ENCODE results near the gene RAP1GAP.

RAP1GAP gene

DNA sequence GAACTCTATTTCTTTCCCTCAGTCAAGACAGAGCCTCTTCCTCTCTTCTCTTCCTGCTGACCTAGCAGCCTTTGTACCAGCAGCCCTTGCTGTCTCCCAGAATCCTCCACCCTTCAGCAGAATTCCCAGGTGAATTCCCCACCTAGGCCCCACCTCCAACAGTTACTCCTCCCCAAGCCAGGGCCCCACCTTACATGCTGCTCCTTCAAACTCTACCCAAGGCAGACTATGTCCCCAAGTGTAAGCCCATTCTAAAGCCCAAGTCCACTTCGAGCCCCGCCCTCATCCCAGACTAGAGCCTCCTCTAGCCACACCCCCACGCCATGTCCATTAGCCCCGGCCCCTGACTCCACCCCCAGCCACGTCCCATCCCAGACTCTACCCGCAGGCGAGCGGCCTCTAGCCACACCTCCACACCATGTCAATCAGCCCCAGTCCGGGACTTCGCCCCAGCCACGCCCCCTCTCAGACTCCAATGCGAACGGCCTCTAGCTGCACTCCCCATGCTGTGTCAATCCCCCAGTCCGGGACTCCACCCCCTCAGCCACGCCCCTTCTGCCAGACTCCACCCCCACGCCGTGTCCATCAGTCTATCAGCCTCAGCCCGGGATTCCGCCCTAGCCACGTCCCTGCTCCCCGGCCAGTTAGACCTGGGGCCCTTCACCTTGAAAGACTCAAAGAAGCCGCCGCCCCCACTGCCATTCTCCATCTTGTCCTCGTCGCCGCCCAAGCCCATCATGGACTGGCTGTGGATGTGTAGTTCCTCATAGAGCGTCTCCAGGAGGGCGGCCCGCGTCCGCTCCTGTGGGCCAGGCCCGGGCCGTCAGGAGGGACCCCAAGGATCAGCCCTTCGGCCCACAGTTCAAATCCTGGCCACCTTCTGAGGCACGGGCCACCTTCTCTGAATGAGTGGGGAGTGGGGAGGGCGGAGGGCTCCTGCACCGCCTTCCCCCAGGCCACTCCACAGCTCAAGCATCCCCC lies 61.3 kb downstream of the RAP1GAP start:
- DNase-seq, result peak; percentile 81 to 92

DNA sequence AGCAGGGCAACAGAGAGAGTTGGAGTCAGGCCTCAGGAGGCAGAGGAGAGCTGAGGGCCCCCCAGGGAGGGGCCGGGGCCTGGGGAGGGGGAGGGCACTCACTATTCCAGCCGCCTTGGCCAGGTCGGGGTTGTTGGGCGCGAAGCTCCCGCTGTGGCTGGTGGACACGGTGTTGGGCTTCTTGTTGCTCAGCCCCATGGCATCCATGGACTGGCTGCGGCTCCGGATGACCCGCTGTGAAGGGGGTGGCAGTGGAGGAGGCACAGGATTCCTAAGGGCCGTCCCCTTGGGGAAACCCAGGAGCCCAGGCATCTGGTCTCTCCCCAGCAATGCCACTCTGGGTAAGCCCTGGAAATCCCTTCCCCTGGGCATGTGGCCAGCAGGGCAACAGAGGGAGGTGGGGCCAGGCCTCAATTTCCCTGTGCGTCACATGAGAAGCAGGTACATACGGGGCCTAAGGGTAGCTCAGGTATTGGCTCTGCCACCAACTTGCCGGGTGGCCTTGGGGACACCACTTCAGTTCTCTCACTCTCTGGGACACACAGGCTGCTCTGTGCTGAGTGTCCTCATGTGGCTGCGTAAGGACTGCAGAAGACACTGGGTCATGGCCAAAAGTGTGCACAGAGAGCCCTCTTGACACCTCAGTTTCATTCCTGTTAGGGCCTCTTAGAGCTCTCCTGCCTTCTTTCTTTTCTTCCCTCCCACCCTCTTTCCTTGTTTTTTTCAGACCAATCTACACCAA lies 63.0 kb downstream of the RAP1GAP start:
- DNase-seq, result no peak

DNA sequence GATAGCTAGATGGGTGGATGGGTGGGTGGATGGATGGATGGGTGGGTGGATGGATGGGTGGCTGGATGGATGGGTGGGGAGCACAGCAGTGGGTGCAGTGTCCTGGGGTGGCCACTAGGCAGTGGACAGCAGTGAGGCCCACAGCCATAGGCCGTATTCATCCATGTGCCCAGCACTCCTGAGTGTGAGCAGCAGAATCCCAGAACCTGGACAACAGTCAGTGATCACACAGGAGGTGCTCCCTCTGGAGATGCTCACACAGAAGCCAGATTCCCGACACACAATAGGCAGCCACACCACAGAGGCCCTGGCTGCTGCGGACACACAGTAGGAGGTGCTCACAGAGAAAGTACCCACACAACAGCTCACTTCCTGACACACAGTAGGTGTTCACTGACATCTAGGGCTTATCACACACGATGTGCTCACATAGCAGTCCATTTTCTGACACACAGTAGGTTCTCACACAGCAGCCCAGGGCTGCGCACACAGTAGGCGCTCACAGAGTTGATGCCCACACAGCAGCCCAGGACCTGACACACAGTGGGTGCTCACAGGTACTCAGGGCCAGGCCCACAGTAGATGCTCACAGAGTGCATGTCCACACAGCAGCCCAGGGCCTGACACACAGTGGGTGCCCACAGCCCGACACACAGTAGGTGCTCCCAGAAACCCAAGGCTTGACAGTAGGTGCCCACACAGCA lies 64.0 kb downstream of the RAP1GAP start:
- DNase-seq, result no peak

DNA sequence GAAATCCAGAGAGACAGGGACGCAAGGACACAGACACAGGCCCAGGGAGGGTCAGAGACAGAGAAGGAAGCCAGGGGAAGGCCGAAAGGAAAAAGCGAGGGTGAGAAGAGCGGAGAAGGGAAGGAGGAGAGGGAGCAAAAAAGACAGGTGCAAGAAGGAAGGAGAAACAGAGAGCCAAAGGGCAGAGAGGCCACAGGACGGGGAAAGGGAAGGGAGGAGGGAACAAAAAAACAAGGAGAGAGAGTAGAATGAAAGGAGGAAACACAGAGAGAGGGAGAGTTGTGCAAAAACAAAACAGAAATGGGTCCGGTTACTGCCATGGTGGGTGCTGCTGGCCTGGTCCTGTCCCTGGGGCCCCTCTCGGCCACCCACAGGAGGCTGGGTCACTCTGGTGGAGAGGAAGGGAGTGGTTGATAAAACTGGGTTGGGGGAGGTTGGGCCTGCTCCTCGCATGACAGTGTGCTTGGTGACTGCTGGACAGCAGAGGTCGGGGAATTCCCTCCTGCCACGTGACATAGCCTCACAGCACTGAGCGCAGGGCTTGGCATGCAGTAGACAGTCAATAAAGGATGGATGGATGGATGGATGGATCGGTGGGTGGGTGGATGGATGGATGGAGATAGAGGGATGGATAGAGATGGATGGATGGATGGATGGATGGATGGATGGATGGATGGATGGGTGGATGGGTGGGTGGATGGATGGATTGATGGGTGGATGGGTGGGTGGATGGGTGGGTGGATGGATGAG lies 64.8 kb downstream of the RAP1GAP start:
- no peak for DNase-seq

DNA sequence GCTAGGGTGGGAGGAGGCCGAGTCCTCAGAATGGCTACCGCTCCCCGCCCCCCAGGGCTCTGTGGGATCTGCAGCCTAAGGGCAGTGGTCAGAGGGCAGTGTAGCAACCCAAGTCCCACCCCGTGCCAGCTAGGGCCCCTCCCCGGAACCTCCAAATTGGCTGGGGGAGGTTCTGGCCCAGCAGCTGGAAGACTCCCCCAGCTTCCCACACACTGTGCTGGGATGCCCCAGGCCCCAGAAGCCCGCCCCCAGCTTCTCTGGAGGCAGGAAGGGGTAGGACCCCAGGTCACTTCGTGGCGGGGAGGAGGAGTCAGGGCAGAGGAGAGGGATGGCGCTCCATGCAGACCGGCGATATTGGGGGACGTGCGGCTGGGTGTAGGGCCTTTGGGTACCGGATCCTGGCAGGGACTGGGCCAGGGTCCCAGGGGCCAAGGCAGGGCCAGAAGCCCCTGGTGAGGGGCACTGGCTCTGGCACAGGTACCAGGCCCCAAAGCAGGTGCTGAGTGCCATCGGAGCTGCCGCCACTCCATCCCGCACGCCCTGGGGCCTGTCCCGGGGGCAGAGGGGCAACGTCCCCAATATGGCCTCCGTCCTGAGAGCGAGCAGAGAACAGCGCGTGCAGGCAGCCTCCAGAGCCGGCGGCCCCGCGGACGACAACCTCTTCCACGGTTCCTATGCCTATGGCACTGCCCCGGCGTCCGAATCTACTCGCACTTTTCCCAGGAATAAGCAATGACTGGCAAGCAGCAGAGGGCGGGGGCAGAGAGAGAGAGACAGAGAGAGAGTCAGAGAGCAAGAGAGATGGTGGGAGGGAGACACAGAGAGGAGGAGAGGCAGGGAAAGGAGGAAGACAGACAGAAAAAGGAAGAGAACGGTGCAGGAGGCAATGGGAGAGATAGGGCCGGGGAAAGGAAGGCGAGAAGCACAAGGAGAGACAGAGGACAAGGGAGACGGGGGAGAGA lies 65.7 kb downstream of the RAP1GAP start:
- DNase-seq, result no peak

DNA sequence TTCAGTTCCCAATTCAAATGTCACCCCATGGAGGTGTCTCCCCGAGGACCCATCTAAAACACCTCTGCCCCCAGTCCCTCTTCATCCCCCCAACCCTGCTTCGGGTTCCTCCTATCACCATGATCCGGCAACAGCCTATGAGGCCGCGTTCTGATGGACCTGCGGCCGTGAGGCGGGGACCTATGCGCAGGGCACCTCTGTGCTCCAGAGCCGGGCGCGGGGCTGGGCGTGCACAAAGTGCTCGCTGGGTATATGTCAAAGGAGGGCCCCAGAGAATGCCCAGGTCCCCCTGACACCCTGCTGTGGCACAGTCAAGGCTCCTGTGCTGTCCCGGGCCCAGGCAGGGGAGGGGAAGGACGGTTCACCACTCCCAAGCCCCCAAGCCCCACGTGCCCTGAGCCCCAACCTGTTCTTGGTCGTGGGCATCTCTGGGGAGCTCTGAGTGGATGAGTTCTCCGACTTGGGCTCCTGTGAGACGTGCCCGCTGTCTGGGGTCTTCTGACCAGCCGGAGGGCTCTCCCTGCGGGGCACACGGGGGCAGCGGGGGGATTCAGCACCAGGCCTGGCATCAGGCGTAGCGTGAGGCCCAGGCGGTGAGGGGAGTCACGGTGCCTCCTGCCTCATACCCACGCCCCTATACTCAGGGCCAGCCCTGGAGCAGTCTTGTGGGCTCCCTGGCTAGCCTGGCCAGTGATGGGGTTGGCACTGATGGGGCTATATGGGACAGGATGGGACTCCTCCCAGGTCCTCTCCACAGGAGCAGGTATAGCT lies 67.7 kb downstream of the RAP1GAP start:
- no peak for DNase-seq

DNA sequence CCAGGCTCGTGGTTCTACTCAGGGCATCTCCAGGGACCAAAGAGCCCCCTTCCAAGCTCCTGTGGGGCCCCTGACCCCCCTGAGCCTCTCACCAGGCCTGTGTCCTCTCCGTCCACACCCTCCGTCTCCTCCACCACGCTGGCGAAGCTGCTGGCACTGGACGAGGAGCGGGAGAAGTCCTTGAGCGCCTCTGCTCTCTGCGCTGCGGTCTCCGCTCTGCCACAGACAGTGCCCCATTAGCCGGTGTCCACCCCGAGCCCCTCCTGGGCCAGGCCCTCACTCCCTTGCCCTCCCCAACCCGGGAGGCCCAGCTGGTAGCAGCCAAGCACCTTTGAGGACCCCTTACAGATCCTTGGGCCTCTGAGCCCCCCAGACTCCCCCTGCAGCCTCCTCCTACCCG lies 69.8 kb downstream of the RAP1GAP start:
- DNase-seq, result no peak

DNA sequence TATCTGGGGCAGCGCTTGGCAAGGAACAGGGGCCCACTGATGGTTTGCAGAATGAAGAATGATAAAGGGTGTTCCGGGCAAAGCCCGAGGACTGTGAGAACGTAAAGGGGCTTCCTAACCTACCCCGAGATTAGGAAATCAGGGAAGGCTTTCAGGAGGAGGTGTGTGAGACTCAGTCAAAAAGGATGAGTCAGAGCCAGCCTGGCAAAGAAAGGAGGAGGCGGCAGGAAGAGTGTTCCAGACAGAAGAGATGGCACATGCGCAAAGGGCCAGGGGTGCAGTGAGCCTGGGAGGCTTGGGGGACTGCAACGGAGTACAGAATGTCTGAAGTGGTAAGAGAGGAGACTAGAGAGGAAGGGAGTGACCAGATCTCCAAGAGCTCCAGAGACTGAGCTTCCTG lies 70.3 kb downstream of the RAP1GAP start:
- no peak for DNase-seq

DNA sequence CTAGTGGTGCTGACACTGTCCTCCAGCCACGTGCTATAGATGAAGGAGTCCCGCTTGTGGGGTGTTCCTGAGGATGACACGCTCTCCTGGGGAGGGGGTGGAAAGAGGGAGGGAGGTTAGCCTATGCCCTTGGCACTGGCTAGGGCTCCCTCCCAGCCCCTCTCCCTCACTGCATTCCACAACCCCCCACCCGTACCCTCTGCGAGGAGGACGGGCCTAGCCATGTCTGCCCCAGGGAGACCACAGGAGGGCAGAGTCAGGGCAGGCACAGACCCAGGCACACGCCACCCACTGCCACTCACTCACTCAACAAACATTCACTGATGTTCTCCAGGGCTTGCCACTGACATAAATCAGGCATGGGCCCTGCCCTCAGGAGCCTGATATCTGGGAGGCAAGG lies 70.7 kb downstream of the RAP1GAP start:
- no peak for DNase-seq

DNA sequence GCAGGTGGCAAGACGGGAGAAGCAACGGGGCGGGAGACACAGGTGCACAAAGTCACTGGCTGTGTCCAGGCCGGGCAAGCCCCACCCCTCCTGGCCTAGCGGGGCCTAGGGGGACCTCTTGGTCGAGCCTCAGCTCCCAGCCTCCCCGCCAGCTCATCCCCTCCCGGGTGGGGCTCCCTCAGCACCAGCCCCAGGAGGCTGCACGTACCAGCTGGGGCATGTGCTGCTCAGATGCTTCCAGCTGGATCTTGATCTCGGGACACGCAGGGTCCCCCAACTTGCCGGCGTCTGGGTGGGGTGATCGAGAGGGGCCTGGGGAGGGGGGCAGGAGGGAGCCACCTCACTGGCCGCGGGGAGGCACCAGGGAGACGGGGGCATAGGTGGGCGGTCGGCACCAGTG lies 71.4 kb downstream of the RAP1GAP start:
- DNase-seq, result no peak

DNA sequence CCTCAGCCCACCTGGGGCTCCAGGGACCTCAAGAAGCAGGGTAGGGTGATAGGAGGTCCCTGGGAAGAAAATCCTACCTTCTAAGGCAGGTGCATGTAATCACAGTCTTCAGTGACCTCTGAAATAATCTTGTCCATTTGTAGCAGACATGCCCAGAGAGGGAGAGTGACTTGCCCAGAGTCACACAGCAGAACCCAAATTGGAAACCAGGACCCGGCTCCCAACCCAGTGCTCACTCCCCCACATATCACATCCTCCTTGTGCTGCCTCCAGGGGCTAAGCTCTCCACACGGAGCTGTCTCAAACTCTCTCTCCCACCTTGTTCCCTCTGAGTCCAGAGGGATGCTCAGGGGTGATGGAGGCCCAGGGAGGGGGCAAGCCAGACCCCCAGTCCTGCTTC lies 72.5 kb downstream of the RAP1GAP start:
- DNase-seq, result no peak

DNA sequence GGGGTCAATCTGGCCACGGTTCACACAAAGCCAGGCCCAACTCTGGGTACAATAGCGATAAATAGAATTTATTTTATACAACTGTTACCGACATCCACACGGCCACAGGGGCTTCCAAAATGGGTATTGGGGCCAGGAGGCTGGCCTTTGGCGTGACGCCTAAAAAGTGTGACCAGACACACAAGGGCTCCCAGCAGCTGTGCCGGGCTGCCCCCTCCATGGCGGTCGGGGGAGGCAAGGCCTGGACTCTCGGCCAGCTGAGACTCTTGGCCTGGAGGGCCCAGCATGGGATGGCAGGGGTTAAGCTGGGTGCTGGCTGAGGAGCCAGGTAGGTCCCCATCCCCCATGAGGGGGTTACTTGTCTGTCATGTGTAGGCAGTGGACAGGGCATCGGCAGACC lies 73.0 kb downstream of the RAP1GAP start:
- no peak for DNase-seq

DNA sequence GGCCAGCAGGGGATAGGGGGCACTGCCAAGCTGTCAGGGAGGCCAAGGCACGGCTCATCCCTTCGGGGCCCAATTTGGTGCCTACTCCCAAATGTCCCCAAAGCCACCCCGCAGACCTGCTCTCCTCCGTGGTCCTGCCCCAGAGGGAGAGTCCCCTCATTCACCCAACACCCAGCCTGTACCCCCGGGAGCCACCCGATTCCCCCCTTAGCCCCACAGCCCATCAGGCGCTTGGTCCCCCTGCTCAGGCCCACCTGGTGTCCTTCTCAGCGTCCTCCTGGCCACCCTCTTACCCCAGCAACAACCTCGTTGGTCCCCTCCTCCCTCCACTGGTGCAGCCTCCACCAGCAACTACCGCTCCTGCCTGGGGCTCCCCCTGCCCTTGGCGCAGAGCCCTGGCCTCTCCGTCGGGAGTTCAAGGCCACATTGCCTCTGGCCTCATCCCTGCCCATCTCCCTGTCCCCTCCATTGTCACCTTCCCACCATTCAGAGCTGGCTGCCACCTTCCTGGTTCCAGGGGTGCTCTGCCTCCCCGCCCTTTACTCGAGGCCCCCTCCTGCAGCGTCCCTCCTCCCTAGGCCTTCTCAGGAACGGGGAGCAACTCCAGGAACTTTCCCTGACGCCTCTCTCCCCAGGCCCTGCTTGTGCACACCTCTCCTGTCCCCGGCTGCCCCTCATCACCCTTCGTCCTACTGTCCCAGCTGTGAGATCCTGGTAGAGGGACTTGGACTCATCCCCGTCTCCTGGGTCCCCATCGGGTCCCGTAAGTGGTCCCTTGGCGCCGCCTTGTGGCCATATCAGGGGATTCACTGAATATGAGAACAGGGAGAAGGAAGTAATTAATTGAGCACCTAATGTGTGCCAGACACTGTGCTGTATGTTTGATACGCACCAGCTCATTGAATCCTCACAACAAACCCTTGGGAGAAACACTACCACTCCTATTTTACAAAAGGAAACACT lies 73.9 kb downstream of the RAP1GAP start:
- DNase-seq, result peak in 1 of 2 experiments; percentile 55

DNA sequence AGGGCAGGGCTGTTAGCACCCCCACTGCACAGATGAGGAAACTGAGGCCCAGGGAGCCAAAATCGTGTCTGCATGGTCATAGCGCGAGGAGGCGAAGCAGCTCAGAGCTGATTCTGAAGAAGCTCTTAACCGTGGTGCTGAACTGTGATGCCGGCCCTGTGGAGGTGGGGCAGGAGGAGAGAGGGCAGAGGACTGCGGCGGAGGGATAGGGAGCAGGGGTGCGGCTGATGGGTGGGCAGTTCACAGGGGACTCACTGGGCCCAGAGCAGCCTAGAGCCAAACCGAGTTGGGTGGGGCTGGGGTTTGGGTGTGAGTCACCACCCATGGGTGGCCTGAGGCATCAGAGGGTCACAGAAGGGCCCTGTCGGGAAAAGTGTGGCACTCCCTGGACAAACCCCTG lies 74.7 kb downstream of the RAP1GAP start:
- no peak for DNase-seq

DNA sequence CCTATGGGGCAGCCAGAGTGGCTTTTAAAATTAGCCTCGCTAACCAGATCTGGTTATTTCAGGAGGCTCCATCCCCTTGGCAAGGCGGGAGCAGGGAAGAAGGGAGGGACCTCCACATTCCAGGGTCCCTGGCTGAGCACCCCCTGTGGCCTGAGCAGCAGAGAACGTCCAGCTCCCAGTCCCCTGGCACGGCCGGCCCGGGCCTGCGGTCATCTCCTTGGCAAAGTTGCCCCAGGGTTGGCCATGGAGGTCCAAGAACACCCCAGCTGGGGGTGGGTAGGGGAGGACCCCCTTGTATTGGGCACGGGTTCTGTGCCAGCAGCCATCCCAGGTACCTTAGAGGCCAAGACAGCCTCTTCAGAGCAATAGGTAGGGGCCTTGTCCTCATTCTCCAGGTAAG lies 75.9 kb downstream of the RAP1GAP start:
- no peak for DNase-seq

DNA sequence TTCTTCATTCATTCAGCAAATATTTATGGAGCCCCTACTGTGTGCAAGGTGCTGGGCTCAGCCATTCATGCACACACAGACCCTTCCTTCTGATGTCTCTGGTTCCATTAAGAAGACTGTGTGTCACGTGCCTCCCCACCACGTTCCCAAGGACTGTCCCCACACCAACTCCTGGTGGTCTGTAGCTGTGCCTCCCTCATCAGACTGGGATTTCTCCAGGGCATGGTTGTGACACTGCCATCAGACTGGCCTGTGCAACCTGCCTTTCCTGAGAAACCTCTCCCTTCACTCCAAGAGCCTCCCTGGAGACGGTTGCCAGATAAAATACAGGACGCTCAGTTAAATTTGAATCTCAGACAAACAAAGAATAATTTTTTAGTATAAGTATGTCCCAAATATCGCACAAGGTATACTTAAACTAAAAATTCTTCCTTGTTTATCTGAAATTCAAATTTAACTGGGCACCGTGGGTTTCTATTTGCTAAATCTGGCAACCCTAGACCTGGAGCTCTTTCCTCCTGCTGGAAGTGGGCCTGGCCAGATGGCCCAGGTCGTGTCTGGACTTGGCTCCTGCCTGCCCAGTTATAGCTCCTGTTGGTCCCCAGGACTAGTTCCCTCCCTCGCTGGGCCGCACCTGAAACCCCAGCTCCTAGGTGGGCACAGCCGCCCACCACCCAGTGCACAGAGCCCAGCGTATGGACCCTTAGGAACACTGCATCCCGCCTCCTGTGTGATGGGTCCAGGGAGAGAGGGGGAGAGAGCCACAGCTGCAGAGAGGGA lies 76.9 kb downstream of the RAP1GAP start:
- no peak for DNase-seq

DNA sequence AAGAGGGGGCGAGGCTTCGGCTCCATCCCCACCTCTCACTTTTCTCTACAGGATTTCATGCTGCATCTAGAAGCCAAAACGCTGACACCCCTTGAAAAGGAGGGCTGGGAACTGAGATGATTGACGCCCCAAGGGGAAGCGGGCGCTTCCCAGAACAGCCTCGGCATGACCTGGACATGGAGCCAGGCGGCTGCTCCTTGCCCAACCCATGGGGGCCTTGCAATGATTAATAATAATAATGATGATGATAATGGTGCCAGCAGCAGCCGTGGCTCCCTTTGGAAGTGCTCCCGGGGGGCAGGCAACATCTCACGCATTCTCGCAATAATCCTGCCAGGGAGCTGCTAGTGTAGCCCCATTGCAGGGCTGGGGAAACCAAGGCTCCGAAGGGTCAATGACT lies 78.2 kb downstream of the RAP1GAP start:
- no peak for DNase-seq

DNA sequence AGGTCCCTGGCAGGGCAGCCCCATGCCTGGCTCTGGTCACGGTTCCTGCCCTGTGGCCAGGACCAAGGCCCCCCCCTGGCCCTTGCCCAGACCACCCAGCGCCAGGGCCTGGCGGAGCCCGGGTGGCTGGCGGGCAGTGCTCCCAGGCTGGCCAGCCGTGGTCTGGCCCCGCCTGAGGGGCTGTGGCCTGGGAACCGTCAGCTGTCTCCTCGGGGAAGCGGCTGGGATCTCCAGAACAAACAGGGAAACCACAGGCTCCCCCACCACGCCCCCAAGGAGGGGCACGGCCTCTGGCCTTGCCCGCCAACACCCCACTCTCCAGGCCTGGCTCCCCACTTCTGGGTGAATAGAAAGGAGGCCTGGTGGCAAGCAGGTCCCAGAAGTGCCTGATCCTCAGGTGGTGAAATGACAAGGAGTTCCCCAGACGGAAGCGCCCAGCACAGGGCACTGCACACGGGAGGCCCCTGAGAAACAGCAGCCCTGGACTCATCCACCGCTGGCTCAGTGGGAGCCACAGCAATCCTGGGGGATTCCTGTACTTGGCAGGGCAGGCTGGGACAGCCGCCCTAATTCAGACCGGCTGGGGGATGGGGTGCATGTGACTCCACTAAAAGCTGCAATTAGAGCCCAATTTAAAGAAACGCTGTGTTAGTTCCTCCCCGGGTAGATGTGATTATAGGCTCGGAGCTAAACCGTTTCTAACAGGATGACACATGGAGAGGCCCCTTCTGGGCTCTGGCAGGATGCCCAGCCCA lies 78.9 kb downstream of the RAP1GAP start:
- no peak for DNase-seq

Measured in NCI-H526 (cell line).